Cardiac fibroblast (primary cell): ENCODE measurements around the gene ABCC4.

Experiments
- DNase-seq, 2 donors: peaks; one replicate each; pipeline versions ENCODE4 v3.0.0 to v3.0.0-alpha.2; 2010; ENCODE audit warnings: low read depth in 2 of 2
- H3K4me3 ChIP-seq, 2 donors: replicated peaks in 1 of 2; 1 replicate in 1 of 2; 2 replicates in 1 of 2; pipeline ENCODE4 v1.5.1; 2011; ENCODE audit warnings: low read depth in 2 of 2, low read length in 2 of 2, mild to moderate bottlenecking in 2 of 2, moderate library complexity in 1 of 2
- CTCF ChIP-seq: IDR thresholded peaks from one replicate; pipeline ENCODE4 v1.5.1; 2011; ENCODE audit warnings: low read depth, mild to moderate bottlenecking, low read length, inconsistent platforms

ABCC4 gene

GRCh38 chr13:95112883-95113282, 188.4 kb downstream of the ABCC4 start:
- no peak for TF ChIP-seq CTCF
- no peak overlapping the region for H3K4me3 ChIP-seq
- no peak for DNase-seq

- no peak for DNase-seq
Measured at GRCh38 chr13:95111608-95112007, 189.6 kb downstream of the ABCC4 start.

GRCh38 chr13:95106562-95106961, 194.7 kb downstream of the ABCC4 start:
- TF ChIP-seq CTCF: no peak
- DNase-seq: peak; percentile 11 to 40
- no peak overlapping the region for H3K4me3 ChIP-seq

More at GRCh38 chr13:95111608-95112007, 189.6 kb downstream of the ABCC4 start:
- no peak overlapping the region for H3K4me3 ChIP-seq
- no peak for TF ChIP-seq CTCF

- peak; percentile 38 to 91 for DNase-seq
- H3K4me3 ChIP-seq: no peak overlapping the region
- TF ChIP-seq CTCF: no peak
Measured at GRCh38 chr13:95100525-95101433, 200.5 kb downstream of the ABCC4 start.

GRCh38 chr13:95099541-95099940, 201.7 kb downstream of the ABCC4 start:
- peak; percentile 45 to 93 for DNase-seq
- TF ChIP-seq CTCF: no peak
- no peak overlapping the region for H3K4me3 ChIP-seq

- no peak for DNase-seq
- TF ChIP-seq CTCF: no peak
- no peak overlapping the region for H3K4me3 ChIP-seq
Measured at GRCh38 chr13:95098916-95099315, 202.3 kb downstream of the ABCC4 start.

GRCh38 chr13:95091755-95092154, 209.5 kb downstream of the ABCC4 start:
- no peak overlapping the region for H3K4me3 ChIP-seq
- no peak for DNase-seq
- TF ChIP-seq CTCF: no peak
